K562 (cell line): ENCODE results near the gene TAF1B. TPM values are rescaled to one million over a fixed set of nuclear protein-coding genes. Genes with fewer than 3 reads are reported as not detected.

Source experiments
- ATAC-seq: fragments of 200-7000 bp; cut with Tn5 transposase; 3 replicates; pipeline ENCODE4 v1.9.1; 2020; ENCODE audit warnings: moderate library complexity
- BruUV-seq: library from RNA; stranded (reverse); fragments of 400-500 nt; replicated peaks from 2 replicates; lab custom pipeline; 2021; lab: Mats Ljungman, UMichigan
- CTCF ChIA-PET: fragments of 300-600 bp; formaldehyde crosslinking; extraction: SDS; loops from one replicate; lab custom pipeline; 2021; ENCODE audit warnings: low intra/inter-chr PET ratio; lab: Yijun Ruan, JAX
- POLR2A ChIA-PET: fragments of 300-600, 350-650 bp; sonication (Branson Sonifier 250); formaldehyde crosslinking; extraction: SDS; loops from one replicate; lab custom pipeline; 2021; ENCODE audit warnings: antibody characterized with exemption, inconsistent platforms; lab: Yijun Ruan, JAX
- DNase-seq, 4 experiments: peaks; one replicate each; pipeline versions ENCODE4 v3.0.0 to v3.0.0-alpha.2; 2011 to 2018; ENCODE audit warnings: low spot score in 3 of 4, mixed read lengths in 3 of 4; ENCODE audit errors: extremely low read depth in 1 of 4
- FAIRE-seq: peaks from 2 replicates; lab custom pipeline; 2011; peaks lifted over from hg19 to GRCh38; lab: Jason Lieb, UNC
- H2AFZ ChIP-seq: 2 replicates; pipeline ENCODE4 v1.6.0; 2011; ENCODE audit warnings: low read depth, low read length, control low read depth, inconsistent platforms
- H3K27ac ChIP-seq: fragments of 200-600 bp; 3 replicates; pipeline ENCODE4 v1.8.0; 2011; ENCODE audit warnings: low read depth, mild to moderate bottlenecking, control low read depth, inconsistent platforms, low read length, moderate library complexity, mixed read lengths; ENCODE audit errors: extremely low read depth
- H3K27me3 ChIP-seq, 2 experiments: fragments of 300-600 bp in 1 of 2; 2 replicates in 1 of 2; 3 replicates in 1 of 2; pipeline versions ENCODE4 v1.6.0 to v1.8.0; 2011; ENCODE audit warnings: inconsistent platforms in 2 of 2, low read length in 2 of 2, mild to moderate bottlenecking in 1 of 2, mixed read lengths in 1 of 2, moderate library complexity in 1 of 2; ENCODE audit not compliant: control insufficient read depth in 2 of 2, insufficient read depth in 2 of 2
- H3K36me3 ChIP-seq: fragments of 300-600 bp; 3 replicates; pipeline ENCODE4 v1.8.0; 2011; ENCODE audit warnings: mild to moderate bottlenecking, low read length, inconsistent platforms; ENCODE audit not compliant: control insufficient read depth, insufficient read depth
- H3K4me1 ChIP-seq, 2 experiments: fragments of 200-600 bp in 1 of 2; replicated peaks in 1 of 2; 2 replicates in 1 of 2; 3 replicates in 1 of 2; pipeline versions ENCODE4 v1.5.1 to v1.8.0; 2011; ENCODE audit warnings: inconsistent platforms in 2 of 2, low read length in 2 of 2, mild to moderate bottlenecking in 1 of 2, mixed read lengths in 1 of 2, moderate library complexity in 1 of 2; ENCODE audit not compliant: control insufficient read depth in 2 of 2, insufficient read depth in 2 of 2
- H3K4me2 ChIP-seq: 2 replicates; pipeline ENCODE4 v1.6.1; 2011; ENCODE audit warnings: low read length, control low read depth, inconsistent platforms, mixed read lengths; ENCODE audit not compliant: insufficient read depth
- H3K4me3 ChIP-seq: fragments of 200-600 bp; sonication (generic), shearing (Covaris generic); 2 replicates; pipeline ENCODE4 v1.5.1; 2016; ENCODE audit warnings: control low read depth, inconsistent platforms
- H3K79me2 ChIP-seq: fragments of 200-600 bp; 3 replicates; pipeline ENCODE4 v1.8.0; 2011; ENCODE audit warnings: low read length, inconsistent platforms; ENCODE audit not compliant: control insufficient read depth, insufficient read depth
- H3K9ac ChIP-seq, 2 experiments: 2 replicates each; pipeline versions ENCODE4 v1.6.0 to v1.6.1; 2011; ENCODE audit warnings: low read depth in 2 of 2, low read length in 2 of 2, control low read depth in 1 of 2, inconsistent platforms in 1 of 2, mild to moderate bottlenecking in 1 of 2, mixed read lengths in 1 of 2; ENCODE audit not compliant: insufficient read depth in 1 of 2
- H3K9me1 ChIP-seq: one replicate; pipeline ENCODE4 v1.6.0; 2011; ENCODE audit warnings: inconsistent platforms, mild to moderate bottlenecking, low read length, moderate library complexity; ENCODE audit not compliant: control insufficient read depth, insufficient read depth
- H3K9me3 ChIP-seq: replicated peaks from 2 replicates; pipeline ENCODE4 v1.5.1; 2011; ENCODE audit warnings: low read depth, low read length, inconsistent platforms; ENCODE audit not compliant: control insufficient read depth, insufficient read depth
- H4K20me1 ChIP-seq: replicated peaks from 2 replicates; pipeline ENCODE4 v1.6.1; 2011; ENCODE audit warnings: low read length, inconsistent platforms, mixed read lengths; ENCODE audit not compliant: control insufficient read depth, insufficient read depth
- C11orf30 ChIP-seq: fragments of 450-650 bp; IDR thresholded peaks from 2 replicates; pipeline ENCODE4 v1.6.1; 2016; ENCODE audit warnings: low read depth, mild to moderate bottlenecking
- JUNB ChIP-seq: fragments of 450-650 bp; formaldehyde crosslinking; conservative IDR thresholded peaks from 2 replicates; pipeline ENCODE4 v1.4.0; 2020; ENCODE audit warnings: mild to moderate bottlenecking
- MAFF ChIP-seq: IDR thresholded peaks from 2 replicates; pipeline ENCODE4 v1.6.1; 2012; ENCODE audit warnings: low read length, improper control_type of control experiment
- NFE2 ChIP-seq: IDR thresholded peaks from 2 replicates; pipeline ENCODE4 v1.6.1; 2014; ENCODE audit warnings: antibody characterized with exemption, low read depth
- STAT5B ChIP-seq: fragments of 250-450 bp; sonication (Bioruptor Pico); IDR thresholded peaks from 2 replicates; pipeline ENCODE4 v1.8.0; 2021; ENCODE audit warnings: mild to moderate bottlenecking, inconsistent platforms
- ZNF316 ChIP-seq: fragments of 450-650 bp; IDR thresholded peaks from 2 replicates; pipeline ENCODE4 v1.6.1; 2016
- ZSCAN29 ChIP-seq: fragments of 450-650 bp; IDR thresholded peaks from 2 replicates; pipeline ENCODE4 v1.6.1; 2017
- WGBS: fragments of 100-300 bp; shearing (Covaris generic); methylation state at CpG from one replicate; pipeline ENCODE4 v1.1.6; 2016; ENCODE audit warnings: low coverage, mixed read lengths; ENCODE audit not compliant: insufficient coverage; ENCODE audit errors: missing lambda C conversion rate; 5-methylcytosine and 5-hydroxymethylcytosine counted together
- in situ Hi-C: fragments of 300-500 bp; cut with MboI; formaldehyde crosslinking; loops from 4 replicates; pipeline ENCODE4 v1.15.0; 2018; ENCODE audit warnings: inconsistent platforms, mixed read lengths
- intact Hi-C: fragments of 100-400 bp; cut with micrococcal nuclease; formaldehyde crosslinking; loops from 2 replicates; pipeline ENCODE4 v1.14.2; 2022
- polyA plus RNA-seq, 8 experiments: library from polyadenylated mRNA; depleted of rRNA in 4 of 8; stranded (reverse) in 5 of 8; unstranded in 3 of 8; fragments of >200 nt; fragmentation: Nextera tagmentation in 2 of 8; fragmentation: Illumina TruSeq in 1 of 8; extraction: Ambion mirVana in 2 of 8; extraction: Trizol in 1 of 8; gene quantifications; 2 replicates each; pipeline versions ENCODE4 v1.2.1 to v1.2.3, GENCODE V29; 2011 to 2014; ENCODE audit warnings: inconsistent platforms in 1 of 8, missing spikeins in 1 of 8
- total RNA-seq, 7 experiments: library from RNA; depleted of rRNA in 6 of 7; stranded (reverse); fragments of >200 nt in 6 of 7; fragmentation: Illumina TruSeq in 2 of 7; extraction: Trizol in 2 of 7; gene quantifications; 2 replicates each; pipeline versions ENCODE4 v1.2.1 to v1.2.3, GENCODE V29; 2011 to 2021; ENCODE audit warnings: low replicate concordance in 1 of 7
- TF ChIP-seq, protein P1 (sequence below): IDR thresholded peaks from 2 replicates; pipeline ENCODE4 v1.6.1; 2012; ENCODE audit warnings: low read depth, low read length, improper control_type of control experiment, borderline replicate concordance
- TF ChIP-seq, protein P2 (sequence below): fragments of 450-650 bp; IDR thresholded peaks from 2 replicates; pipeline ENCODE4 v1.7.1; 2018; ENCODE audit warnings: mild to moderate bottlenecking, low read depth; ENCODE audit not compliant: partially characterized antibody

TAF1B gene
- total and polyA plus RNA-seq, 9 of the 15 experiments (the other 6 are each of a cell fraction or from before 2014, with no cell fraction given): 8.8 to 25.1 (median 17.3) TPM

DNA sequence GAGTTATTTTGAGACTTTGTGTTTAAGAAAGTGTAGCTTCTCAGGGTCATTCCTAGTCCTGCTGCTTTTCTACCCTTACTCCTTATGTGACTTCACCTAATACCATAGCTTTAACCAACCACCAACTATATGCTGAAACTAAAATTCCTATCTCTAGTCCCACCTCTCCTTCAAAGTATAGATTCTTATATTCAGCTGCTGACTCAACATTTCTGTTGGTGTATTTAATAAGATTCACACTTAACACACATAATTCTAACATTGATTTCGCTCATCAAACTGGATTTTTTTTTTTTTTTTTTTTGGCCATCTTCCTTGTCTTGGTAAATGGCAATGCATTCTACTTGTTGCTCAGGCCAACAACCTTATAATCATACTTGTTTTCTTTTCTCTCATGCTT, 30.1 kb downstream of the TAF1B start:
- Histone ChIP-seq H3K9me1 (no peaks in the 10 kb centered on the region), H3K27me3 (no peaks in the 10 kb centered on the region), H3K4me2 (no peak overlapping the region), H2AFZ (no peak overlapping the region), H3K79me2 (no peaks in the 10 kb centered on the region), H4K20me1 (no peaks in the 10 kb centered on the region), H3K4me3 (no peak overlapping the region), H3K36me3 (peaks cover 38% of the 10 kb centered on the region), H3K27ac (no peak overlapping the region), H3K9me3 (no peaks in the 10 kb centered on the region), H3K4me1 (no peaks in the 10 kb centered on the region), H3K9ac (no peak overlapping the region)
- 75% methylated on average over 1 of the region's 1 CpG for WGBS
- CTCF ChIA-PET: no interaction called here
- ATAC-seq: no peak
- POLR2A ChIA-PET: interaction anchor here (0.6 to 1.1 kb wide), 2 partner anchors 23 to 1393 kb away, joined by 3 read pairs; no protein-coding TSS in a partner anchor
- no peak for FAIRE-seq
- in situ Hi-C loops (no loop called here), intact Hi-C loops (no loop called here)
- no peak for TF ChIP-seq NFE2
- TF ChIP-seq, protein P1, sequence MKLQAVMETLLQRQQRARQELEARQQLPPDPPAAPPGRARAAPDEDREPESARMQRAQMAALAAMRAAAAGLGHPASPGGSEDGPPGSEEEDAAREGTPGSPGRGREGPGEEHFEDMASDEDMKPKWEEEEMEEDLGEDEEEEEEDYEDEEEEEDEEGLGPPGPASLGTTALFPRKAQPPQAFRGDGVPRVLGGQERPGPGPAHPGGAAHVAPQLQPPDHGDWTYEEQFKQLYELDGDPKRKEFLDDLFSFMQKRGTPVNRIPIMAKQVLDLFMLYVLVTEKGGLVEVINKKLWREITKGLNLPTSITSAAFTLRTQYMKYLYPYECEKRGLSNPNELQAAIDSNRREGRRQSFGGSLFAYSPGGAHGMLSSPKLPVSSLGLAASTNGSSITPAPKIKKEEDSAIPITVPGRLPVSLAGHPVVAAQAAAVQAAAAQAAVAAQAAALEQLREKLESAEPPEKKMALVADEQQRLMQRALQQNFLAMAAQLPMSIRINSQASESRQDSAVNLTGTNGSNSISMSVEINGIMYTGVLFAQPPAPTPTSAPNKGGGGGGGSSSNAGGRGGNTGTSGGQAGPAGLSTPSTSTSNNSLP: no peak
- TF ChIP-seq, protein P2, sequence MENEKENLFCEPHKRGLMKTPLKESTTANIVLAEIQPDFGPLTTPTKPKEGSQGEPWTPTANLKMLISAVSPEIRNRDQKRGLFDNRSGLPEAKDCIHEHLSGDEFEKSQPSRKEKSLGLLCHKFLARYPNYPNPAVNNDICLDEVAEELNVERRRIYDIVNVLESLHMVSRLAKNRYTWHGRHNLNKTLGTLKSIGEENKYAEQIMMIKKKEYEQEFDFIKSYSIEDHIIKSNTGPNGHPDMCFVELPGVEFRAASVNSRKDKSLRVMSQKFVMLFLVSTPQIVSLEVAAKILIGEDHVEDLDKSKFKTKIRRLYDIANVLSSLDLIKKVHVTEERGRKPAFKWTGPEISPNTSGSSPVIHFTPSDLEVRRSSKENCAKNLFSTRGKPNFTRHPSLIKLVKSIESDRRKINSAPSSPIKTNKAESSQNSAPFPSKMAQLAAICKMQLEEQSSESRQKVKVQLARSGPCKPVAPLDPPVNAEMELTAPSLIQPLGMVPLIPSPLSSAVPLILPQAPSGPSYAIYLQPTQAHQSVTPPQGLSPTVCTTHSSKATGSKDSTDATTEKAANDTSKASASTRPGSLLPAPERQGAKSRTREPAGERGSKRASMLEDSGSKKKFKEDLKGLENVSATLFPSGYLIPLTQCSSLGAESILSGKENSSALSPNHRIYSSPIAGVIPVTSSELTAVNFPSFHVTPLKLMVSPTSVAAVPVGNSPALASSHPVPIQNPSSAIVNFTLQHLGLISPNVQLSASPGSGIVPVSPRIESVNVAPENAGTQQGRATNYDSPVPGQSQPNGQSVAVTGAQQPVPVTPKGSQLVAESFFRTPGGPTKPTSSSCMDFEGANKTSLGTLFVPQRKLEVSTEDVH: no peak
- TF ChIP-seq JUNB: no peak
- TF ChIP-seq ZSCAN29: no peak
- peak; percentile 74; the same call in 1 of the 2 replicates for TF ChIP-seq ZNF316
- peak; percentile 32; the same call in 1 of the 2 replicates for TF ChIP-seq C11orf30
- TF ChIP-seq MAFF: peak; percentile 22; the same call in 1 of the 2 replicates
- TF ChIP-seq STAT5B (CRISPR knock-in tag): no peak
- BruUV-seq: no TSS peak
- no peak for DNase-seq
